Gastrocnemius medialis (tissue), 4 donors: ENCODE measurements around the gene LRIG2. TPM values are rescaled to one million over a fixed set of nuclear protein-coding genes. Genes with fewer than 3 reads are reported as not detected.

Experiments used
- ATAC-seq, 2 donors: fragments of 150-250 bp; one replicate each; pipeline ENCODE4 v1.9.1; 2016
- DNase-seq, 2 donors: peaks; one replicate each; pipeline ENCODE4 v3.0.0-alpha.2; 2019
- H3K27ac ChIP-seq, 4 donors: fragments of 200-600 bp; sonication (generic); 1 replicate in 1 of 4; 2 replicates in 3 of 4; pipeline ENCODE4 v1.5.1; 2016 to 2018; ENCODE audit warnings: mild to moderate bottlenecking in 2 of 4, moderate library complexity in 1 of 4
- H3K27me3 ChIP-seq, 3 donors: fragments of 200-600 bp; sonication (generic) in 2 of 3; 1 replicate in 1 of 3; 2 replicates in 2 of 3; pipeline versions ENCODE4 v1.5.1 to v1.6.0; 2016 to 2019; ENCODE audit warnings: mild to moderate bottlenecking in 1 of 3, moderate library complexity in 1 of 3
- H3K36me3 ChIP-seq, 2 donors: fragments of 200-600 bp; sonication (generic) in 1 of 2; one replicate each; pipeline ENCODE4 v1.5.1; 2017 to 2018
- H3K4me1 ChIP-seq, 2 donors: fragments of 200-600 bp; sonication (generic) in 1 of 2; one replicate each; pipeline ENCODE4 v1.5.1; 2016 to 2017; ENCODE audit warnings: mild to moderate bottlenecking in 2 of 2
- H3K4me3 ChIP-seq, 4 donors: fragments of 200-600 bp; sonication (generic) in 3 of 4; 1 replicate in 1 of 4; 2 replicates in 3 of 4; pipeline ENCODE4 v1.5.1; 2016 to 2019; ENCODE audit warnings: mild to moderate bottlenecking in 2 of 4
- H3K9me3 ChIP-seq, 3 donors: fragments of 200-600 bp; sonication (generic) in 2 of 3; 1 replicate in 1 of 3; 2 replicates in 2 of 3; pipeline ENCODE4 v1.5.1; 2016 to 2019
- CTCF ChIP-seq, 5 experiments: fragments of 450-650 bp in 3 of 5; fragments of 200-600 bp in 2 of 5; sonication (generic) in 2 of 5; IDR thresholded peaks in 4 of 5; conservative IDR thresholded peaks in 1 of 5; 1 replicate in 4 of 5; 2 replicates in 1 of 5; pipeline ENCODE4 v1.5.1; 2016 to 2019; ENCODE audit warnings: antibody characterized with exemption in 5 of 5, mild to moderate bottlenecking in 3 of 5, moderate library complexity in 3 of 5
- POLR2A ChIP-seq, 2 donors: fragments of 450-650 bp; IDR thresholded peaks; one replicate each; pipeline ENCODE4 v1.6.1; 2017; ENCODE audit warnings: antibody characterized with exemption in 2 of 2, mild to moderate bottlenecking in 2 of 2, moderate library complexity in 2 of 2
- in situ Hi-C, 4 donors: fragments of 200-750 bp; cut with MboI; loops; one replicate each; pipeline versions ENCODE4 v1.15.0 to v1.8.0; 2017; ENCODE audit warnings: low sequenced_read_pairs in 4 of 4
- intact Hi-C: fragments of 100-400 bp; cut with DNase I; formaldehyde crosslinking; loops from one replicate; pipeline ENCODE4 v1.15.1; 2023; ENCODE audit warnings: low total_unique reads
- total RNA-seq, 4 donors: library from RNA; depleted of rRNA; stranded (reverse); fragments of >200 nt; gene quantifications; one replicate each; pipeline versions ENCODE4 v1.1.0 to v1.2.3, GENCODE V29; 2016

LRIG2 gene
- total RNA-seq, 4 donors from 2014 or later: 4.8 to 9.0 (median 8.9) TPM

- intact Hi-C loops: no loop called here
- in situ Hi-C loops: no loop called here
- TF ChIP-seq CTCF (IDR thresholded peaks at IDR 0.05 in 4 of 5, conservative IDR thresholded peaks at IDR 0.05 in 1 of 5): no peak
- TF ChIP-seq POLR2A (IDR thresholded peaks at IDR 0.05): no peak
These were observed 26.4 kb upstream of the LRIG2 start for GRCh38 chr1:113046569-113046968.

DNA sequence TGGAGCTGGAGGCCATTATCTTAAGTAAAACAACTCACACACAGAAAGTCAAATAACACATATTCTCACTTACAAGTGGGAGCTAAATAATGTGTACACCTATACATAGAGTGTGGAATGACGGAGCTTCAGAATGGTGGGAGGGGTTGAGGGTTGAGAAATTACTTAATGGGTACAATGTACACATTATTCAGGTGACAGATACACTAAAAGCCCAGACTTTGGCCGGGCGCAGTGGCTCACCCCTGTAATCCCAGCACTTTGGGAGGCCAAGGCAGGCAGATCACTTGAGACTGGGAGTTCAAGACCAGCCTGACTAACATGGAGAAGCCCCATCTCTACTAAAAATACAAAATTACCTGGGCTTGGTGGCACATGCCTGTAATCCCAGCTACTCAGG lies 24.9 kb upstream of the LRIG2 start:
- ATAC-seq (no peak), DNase-seq (no peak)
- Histone ChIP-seq H3K27ac (no peak overlapping the region), H3K27me3 (no peaks in the 10 kb centered on the region), H3K36me3 (no peaks in the 10 kb centered on the region), H3K4me1 (no peaks in the 10 kb centered on the region), H3K4me3 (no peak overlapping the region), H3K9me3 (no peaks in the 10 kb centered on the region)
- no peak for TF ChIP-seq POLR2A (IDR thresholded peaks at IDR 0.05)
- TF ChIP-seq CTCF (IDR thresholded peaks at IDR 0.05 in 4 of 5, conservative IDR thresholded peaks at IDR 0.05 in 1 of 5): no peak
- in situ Hi-C loops (no loop called here), intact Hi-C loops (no loop called here)

More at GRCh38 chr1:113046569-113046968, 26.4 kb upstream of the LRIG2 start:
- H3K4me3 ChIP-seq: no peak overlapping the region
- H3K27ac ChIP-seq: no peak overlapping the region
- H3K27me3 ChIP-seq: no peaks in the 10 kb centered on the region
- H3K9me3 ChIP-seq: no peaks in the 10 kb centered on the region
- no peak for ATAC-seq
- no peak for DNase-seq
- H3K36me3 ChIP-seq: no peaks in the 10 kb centered on the region
- H3K4me1 ChIP-seq: peaks cover 0 to 7% of the 10 kb centered on the region in 2 donors

GRCh38 chr1:113053344-113054126 lies 19.5 kb upstream of the LRIG2 start:
- no peak overlapping the region for H3K27ac ChIP-seq
- no peaks in the 10 kb centered on the region for H3K36me3 ChIP-seq
- no peaks in the 10 kb centered on the region for H3K27me3 ChIP-seq
- intact Hi-C loops: no loop called here
- no peak for DNase-seq
- in situ Hi-C loops: loop anchor here in 2 of 4 donors (10.0 to 25.0 kb wide), 2 partner anchors 316 to 339 kb away; partner anchors contain the start of gene PPM1J (in 1 of the 2)
- ATAC-seq: no peak
- H3K4me1 ChIP-seq: no peaks in the 10 kb centered on the region
- no peak overlapping the region for H3K4me3 ChIP-seq
- no peaks in the 10 kb centered on the region for H3K9me3 ChIP-seq
- no peak for TF ChIP-seq CTCF (IDR thresholded peaks at IDR 0.05 in 4 of 5, conservative IDR thresholded peaks at IDR 0.05 in 1 of 5)
- no peak for TF ChIP-seq POLR2A (IDR thresholded peaks at IDR 0.05)

DNA sequence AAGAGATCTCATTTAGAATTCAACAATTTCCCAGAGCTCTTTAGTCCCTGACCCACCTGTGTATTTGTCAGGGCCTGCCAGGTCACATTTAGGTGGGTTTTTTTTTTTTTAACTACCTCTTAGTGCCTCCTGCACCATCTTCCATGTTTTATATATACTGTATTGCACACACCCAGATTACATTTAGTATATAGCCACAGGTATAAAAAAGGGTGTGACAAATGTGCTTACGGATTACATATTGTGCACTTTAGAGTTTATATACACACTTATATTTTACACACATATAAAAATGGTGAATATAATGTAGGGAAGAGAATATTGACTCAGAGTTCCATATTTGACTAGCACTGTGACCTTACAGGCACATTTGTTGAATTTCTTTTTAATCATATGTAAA lies 17.4 kb upstream of the LRIG2 start:
- intact Hi-C loops (no loop called here), in situ Hi-C loops (loop anchor here in 2 of 4 donors (10.0 to 25.0 kb wide), 2 partner anchors 318 to 341 kb away; partner anchors contain the start of gene PPM1J (in 1 of the 2))
- ATAC-seq (no peak), DNase-seq (no peak)
- TF ChIP-seq POLR2A (IDR thresholded peaks at IDR 0.05): no peak
- Histone ChIP-seq H3K9me3 (no peaks in the 10 kb centered on the region), H3K27ac (no peak overlapping the region), H3K36me3 (no peaks in the 10 kb centered on the region), H3K27me3 (no peaks in the 10 kb centered on the region), H3K4me3 (no peak overlapping the region), H3K4me1 (no peaks in the 10 kb centered on the region)

GRCh38 chr1:113057006-113057405 lies 16.0 kb upstream of the LRIG2 start:
- intact Hi-C loops: no loop called here
- no peak overlapping the region for H3K27ac ChIP-seq
- H3K4me3 ChIP-seq: no peak overlapping the region
- in situ Hi-C loops: loop anchor here in 2 of 4 donors (10.0 to 25.0 kb wide), 2 partner anchors 320 to 342 kb away; partner anchors contain the start of gene PPM1J (in 1 of the 2)
- TF ChIP-seq POLR2A (IDR thresholded peaks at IDR 0.05): no peak
- TF ChIP-seq CTCF (IDR thresholded peaks at IDR 0.05 in 4 of 5, conservative IDR thresholded peaks at IDR 0.05 in 1 of 5): no peak
- H3K36me3 ChIP-seq: no peaks in the 10 kb centered on the region
- no peaks in the 10 kb centered on the region for H3K27me3 ChIP-seq
- H3K4me1 ChIP-seq: no peaks in the 10 kb centered on the region
- ATAC-seq (no peak), DNase-seq (no peak)
- no peaks in the 10 kb centered on the region for H3K9me3 ChIP-seq
